Mesothelial cell of epicardium (in vitro differentiated cells): ENCODE measurements around the gene ARL5A. TPM values are rescaled to one million over a fixed set of nuclear protein-coding genes. Genes with fewer than 3 reads are reported as not detected.
A peak's percentile ranks its signal among the peaks of the same experiment; 100 is the strongest.

Source experiments
- DNase-seq, 2 experiments: peaks; one replicate each; pipeline ENCODE4 v3.0.0; 2021; ENCODE audit warnings: low spot score in 2 of 2; ENCODE audit not compliant: unreplicated experiment in 2 of 2
- H3K27ac Mint-ChIP-seq: 2 replicates; pipeline ENCODE4 v1.8.0; 2021; ENCODE audit warnings: mixed read lengths
- H3K27me3 Mint-ChIP-seq: 2 replicates; pipeline ENCODE4 v1.8.0; 2021; ENCODE audit warnings: low read depth, mixed read lengths
- H3K36me3 Mint-ChIP-seq: 2 replicates; pipeline ENCODE4 v1.8.0; 2021; ENCODE audit warnings: mixed read lengths
- H3K4me1 Mint-ChIP-seq: 2 replicates; pipeline ENCODE4 v1.8.0; 2021; ENCODE audit warnings: mixed read lengths
- H3K4me3 Mint-ChIP-seq: 2 replicates; pipeline ENCODE4 v1.8.0; 2021; ENCODE audit warnings: mild to moderate bottlenecking, moderate library complexity, mixed read lengths
- H3K9me3 Mint-ChIP-seq: 2 replicates; pipeline ENCODE4 v1.8.0; 2021; ENCODE audit warnings: mixed read lengths
- total RNA-seq: library from RNA; stranded (reverse); gene quantifications from 3 replicates; pipeline ENCODE4 v1.2.1, GENCODE V29; 2021
- TF ChIP-seq, protein P1 (sequence below): fragments of 200-600 bp; sonication (generic); IDR thresholded peaks from one replicate; pipeline ENCODE4 v1.5.0; 2021; ENCODE audit warnings: antibody characterized with exemption; ENCODE audit not compliant: unreplicated experiment

Gene ARL5A
- total RNA-seq, 1 donor from 2014 or later: 62.2 TPM

DNA sequence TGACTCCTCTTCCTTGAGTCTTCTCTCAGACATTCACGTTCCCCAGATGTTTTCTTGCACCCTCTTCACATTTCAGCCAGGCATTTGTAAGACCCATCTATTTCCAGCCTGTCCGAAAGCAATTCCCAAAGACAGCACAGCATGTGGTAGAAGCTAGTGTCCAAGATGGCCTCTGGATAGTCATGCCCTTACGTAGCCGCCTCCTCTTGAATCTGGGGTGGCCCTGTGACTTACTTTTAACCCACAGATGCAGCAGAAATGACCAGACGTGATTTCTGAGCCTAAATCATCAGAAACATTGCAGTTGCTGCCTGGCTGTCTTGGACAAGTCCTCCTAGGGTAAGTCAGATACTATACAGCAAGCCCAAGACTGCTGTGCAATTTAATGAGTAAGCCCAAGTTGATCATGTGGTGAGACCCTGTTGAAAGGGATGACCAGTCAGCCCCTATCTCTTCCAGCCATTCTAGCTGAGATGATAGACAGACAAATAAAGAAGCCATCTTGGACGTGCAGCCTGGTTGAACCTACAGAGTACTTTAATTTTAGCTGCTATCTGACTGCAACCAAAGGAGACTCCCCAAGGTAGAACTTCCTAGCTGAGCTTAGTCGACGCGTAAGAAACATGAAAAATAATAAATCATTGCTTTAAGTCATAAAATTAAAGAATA lies 12.3 kb downstream of the ARL5A start:
- Mint-ChIP-seq H3K27me3 (no peaks in the 10 kb centered on the region), H3K9me3 (peaks cover 11% of the 10 kb centered on the region), H3K4me3 (no peak overlapping the region), H3K36me3 (peaks cover 29% of the 10 kb centered on the region), H3K27ac (no peak overlapping the region), H3K4me1 (no peaks in the 10 kb centered on the region)
- DNase-seq: no peak
- TF ChIP-seq, protein P1, sequence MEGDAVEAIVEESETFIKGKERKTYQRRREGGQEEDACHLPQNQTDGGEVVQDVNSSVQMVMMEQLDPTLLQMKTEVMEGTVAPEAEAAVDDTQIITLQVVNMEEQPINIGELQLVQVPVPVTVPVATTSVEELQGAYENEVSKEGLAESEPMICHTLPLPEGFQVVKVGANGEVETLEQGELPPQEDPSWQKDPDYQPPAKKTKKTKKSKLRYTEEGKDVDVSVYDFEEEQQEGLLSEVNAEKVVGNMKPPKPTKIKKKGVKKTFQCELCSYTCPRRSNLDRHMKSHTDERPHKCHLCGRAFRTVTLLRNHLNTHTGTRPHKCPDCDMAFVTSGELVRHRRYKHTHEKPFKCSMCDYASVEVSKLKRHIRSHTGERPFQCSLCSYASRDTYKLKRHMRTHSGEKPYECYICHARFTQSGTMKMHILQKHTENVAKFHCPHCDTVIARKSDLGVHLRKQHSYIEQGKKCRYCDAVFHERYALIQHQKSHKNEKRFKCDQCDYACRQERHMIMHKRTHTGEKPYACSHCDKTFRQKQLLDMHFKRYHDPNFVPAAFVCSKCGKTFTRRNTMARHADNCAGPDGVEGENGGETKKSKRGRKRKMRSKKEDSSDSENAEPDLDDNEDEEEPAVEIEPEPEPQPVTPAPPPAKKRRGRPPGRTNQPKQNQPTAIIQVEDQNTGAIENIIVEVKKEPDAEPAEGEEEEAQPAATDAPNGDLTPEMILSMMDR: no peak

DNA sequence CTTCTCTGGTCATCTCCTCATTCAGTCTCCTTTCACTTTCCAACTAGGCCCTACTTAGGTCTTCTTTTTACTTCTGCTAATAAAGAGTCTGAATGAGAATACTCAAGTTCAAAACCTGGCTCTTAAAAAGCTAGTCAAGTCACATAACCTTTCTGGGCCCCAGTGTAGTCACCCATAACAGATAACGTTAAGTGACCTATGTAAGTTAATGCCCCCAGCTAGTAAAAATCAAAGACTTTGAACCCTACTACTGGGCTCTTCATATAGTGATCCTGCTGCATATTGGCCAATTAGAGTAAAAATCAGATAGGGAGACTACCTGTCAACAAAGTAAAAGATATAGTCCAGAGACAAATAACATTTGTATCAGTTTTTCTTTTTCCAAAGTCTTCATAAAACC lies 17.7 kb downstream of the ARL5A start:
- TF ChIP-seq, protein P1: no peak
- H3K9me3 Mint-ChIP-seq: peaks cover 11% of the 10 kb centered on the region
- no peak for DNase-seq
- no peaks in the 10 kb centered on the region for H3K27me3 Mint-ChIP-seq
- no peak overlapping the region for H3K27ac Mint-ChIP-seq
- peaks cover 33% of the 10 kb centered on the region for H3K36me3 Mint-ChIP-seq
- H3K4me1 Mint-ChIP-seq: no peaks in the 10 kb centered on the region
- no peak overlapping the region for H3K4me3 Mint-ChIP-seq

DNA sequence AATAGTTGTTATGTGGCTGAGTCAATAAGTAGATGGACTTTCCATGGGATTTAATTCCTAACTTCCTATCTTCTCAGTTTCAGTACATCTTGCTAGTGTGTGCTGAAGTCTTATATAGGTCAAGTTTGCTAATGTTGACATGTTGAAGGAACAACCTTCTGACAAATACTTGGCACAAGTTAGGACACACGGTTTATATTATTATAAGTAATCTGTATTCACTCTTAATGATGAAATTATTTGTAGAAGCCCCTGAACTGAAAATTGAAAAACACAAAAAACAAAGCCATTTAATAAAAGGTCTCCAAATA lies 19.2 kb downstream of the ARL5A start:
- DNase-seq: no peak
- H3K27ac Mint-ChIP-seq: no peak overlapping the region
- no peaks in the 10 kb centered on the region for H3K4me1 Mint-ChIP-seq
- H3K9me3 Mint-ChIP-seq: peaks cover 11% of the 10 kb centered on the region
- H3K36me3 Mint-ChIP-seq: peaks cover 33% of the 10 kb centered on the region
- H3K27me3 Mint-ChIP-seq: no peaks in the 10 kb centered on the region
- H3K4me3 Mint-ChIP-seq: no peak overlapping the region
- TF ChIP-seq, protein P1: no peak

DNA sequence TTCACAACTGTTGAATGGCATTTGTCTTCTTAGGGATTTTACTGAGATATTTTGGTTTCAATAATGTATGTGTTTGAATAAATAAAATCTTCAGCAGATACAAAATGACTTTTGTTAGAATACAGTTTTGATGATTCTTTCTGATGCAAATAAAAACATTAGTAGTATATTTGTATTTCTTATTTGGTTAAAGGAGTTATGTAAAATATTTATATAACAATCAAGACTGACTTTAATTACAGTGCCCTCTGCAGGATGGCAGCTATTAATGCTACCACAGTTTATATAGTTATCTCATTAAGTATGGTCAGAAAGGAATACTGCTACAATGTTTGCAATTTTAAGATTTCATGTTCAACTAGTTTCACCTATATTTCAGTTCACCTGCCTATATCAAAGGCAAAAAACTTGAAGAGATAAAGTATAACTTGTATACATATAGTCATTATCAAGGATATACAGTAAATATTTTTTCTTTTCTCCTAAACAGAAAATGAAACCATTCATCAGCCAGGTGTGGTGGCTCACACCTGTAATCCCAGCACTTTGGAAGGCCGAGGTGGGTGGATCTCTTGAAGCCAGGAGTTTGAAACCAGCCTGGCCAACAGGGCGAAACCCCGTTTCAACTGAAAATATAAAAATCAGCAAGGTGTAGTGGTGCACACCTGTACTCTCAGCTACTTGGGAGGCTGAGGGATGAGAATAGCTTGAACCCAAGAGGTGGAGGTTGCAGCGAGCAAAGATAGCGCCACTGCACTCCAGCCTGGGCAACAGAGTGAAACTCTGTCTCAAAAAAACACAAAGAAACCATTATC lies 19.8 kb downstream of the ARL5A start:
- Mint-ChIP-seq H3K9me3 (peaks cover 11% of the 10 kb centered on the region), H3K27ac (no peak overlapping the region), H3K27me3 (no peaks in the 10 kb centered on the region), H3K4me1 (no peaks in the 10 kb centered on the region), H3K4me3 (no peak overlapping the region), H3K36me3 (peaks cover 30% of the 10 kb centered on the region)
- DNase-seq: no peak
- TF ChIP-seq, protein P1: peak; percentile 34

DNA sequence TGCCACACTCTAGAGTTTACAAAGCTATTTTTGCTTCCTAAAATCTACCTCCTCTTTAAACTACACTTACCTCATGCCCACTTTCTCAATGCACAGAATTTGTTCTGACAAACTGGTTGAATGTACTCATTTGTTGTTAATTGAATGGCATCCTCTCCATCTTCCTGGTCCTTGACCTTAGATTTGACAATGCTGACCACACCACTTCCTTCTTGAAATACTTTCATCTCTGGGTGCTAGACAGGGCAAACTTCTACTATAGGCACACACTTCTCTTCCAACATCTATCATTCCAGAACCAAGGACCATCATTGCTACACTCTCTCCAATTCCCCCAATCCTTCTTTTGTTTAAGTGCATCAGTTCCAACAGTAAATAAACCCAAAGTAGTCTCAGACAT lies 22.3 kb downstream of the ARL5A start:
- DNase-seq: no peak
- Mint-ChIP-seq H3K36me3 (peaks cover 21% of the 10 kb centered on the region), H3K27me3 (no peaks in the 10 kb centered on the region), H3K27ac (no peak overlapping the region), H3K9me3 (no peaks in the 10 kb centered on the region), H3K4me1 (no peaks in the 10 kb centered on the region), H3K4me3 (no peak overlapping the region)
- TF ChIP-seq, protein P1: no peak
